Peyer's patch (tissue), 4 donors: Measurements from ENCODE around the gene DAPK1.

Experiments used
- POLR2A ChIP-seq, 2 donors: fragments of 450-650 bp; IDR thresholded peaks; one replicate each; pipeline ENCODE4 v1.5.1; 2017; ENCODE audit warnings: antibody characterized with exemption in 2 of 2, mild to moderate bottlenecking in 2 of 2, moderate library complexity in 2 of 2
- TF ChIP-seq, protein P1 (sequence below), 6 experiments: fragments of 450-650 bp in 4 of 6; fragments of 200-600 bp in 2 of 6; sonication (generic) in 1 of 6; IDR thresholded peaks; one replicate each; pipeline ENCODE4 v1.5.1; 2017 to 2019; ENCODE audit warnings: antibody characterized with exemption in 6 of 6, mild to moderate bottlenecking in 3 of 6, moderate library complexity in 1 of 6

DNA sequence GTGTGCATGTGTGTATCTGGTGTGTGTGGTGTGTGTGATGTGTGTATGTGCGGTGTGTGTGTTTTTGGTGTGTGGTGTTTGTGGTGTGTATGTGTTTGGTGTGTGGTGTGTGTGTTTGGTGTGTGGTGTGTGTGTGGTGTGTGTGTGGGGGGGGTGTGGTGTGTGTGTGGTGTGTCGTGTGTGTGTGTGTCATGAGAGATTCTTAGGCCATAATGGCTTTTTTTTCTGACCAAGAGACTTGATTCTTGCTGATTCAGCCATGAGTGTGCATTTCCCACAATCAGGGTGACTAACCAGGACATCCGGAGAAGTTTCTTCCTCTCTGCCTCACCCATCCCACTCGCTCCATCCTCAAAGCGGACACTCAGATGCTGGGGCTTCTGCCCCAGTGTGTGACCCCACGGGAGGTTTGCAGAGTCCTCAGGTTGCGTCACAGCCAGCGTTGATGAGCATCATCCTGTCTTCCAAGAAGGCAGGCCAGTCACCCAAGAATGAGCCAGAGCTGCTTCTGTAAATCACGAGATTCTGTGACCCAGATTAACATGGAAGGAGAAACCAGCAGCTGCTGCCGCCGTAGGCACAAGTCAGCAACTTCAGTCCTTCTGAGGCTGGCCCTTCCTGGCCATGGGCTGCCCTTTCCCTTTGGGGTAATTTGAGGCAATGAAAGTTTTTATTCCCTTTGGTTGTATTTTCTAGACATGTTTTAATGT is 215.8 kb downstream of the DAPK1 start:
- TF ChIP-seq, protein P1, sequence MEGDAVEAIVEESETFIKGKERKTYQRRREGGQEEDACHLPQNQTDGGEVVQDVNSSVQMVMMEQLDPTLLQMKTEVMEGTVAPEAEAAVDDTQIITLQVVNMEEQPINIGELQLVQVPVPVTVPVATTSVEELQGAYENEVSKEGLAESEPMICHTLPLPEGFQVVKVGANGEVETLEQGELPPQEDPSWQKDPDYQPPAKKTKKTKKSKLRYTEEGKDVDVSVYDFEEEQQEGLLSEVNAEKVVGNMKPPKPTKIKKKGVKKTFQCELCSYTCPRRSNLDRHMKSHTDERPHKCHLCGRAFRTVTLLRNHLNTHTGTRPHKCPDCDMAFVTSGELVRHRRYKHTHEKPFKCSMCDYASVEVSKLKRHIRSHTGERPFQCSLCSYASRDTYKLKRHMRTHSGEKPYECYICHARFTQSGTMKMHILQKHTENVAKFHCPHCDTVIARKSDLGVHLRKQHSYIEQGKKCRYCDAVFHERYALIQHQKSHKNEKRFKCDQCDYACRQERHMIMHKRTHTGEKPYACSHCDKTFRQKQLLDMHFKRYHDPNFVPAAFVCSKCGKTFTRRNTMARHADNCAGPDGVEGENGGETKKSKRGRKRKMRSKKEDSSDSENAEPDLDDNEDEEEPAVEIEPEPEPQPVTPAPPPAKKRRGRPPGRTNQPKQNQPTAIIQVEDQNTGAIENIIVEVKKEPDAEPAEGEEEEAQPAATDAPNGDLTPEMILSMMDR (IDR thresholded peaks at IDR 0.05), result no peak
- TF ChIP-seq POLR2A (IDR thresholded peaks at IDR 0.05), result no peak
